Activated T-cell treated with anti-CD3 and anti-CD28 coated beads for 24 hours (primary cell): Measurements from ENCODE around the gene ZNF74.
"Not testable (repeated sequence)": the region's sequence is repeated elsewhere in the genome, so short reads cannot be mapped to it uniquely, and the experiment has no call there.

Experiments
- DNase-seq: peaks from one replicate; pipeline ENCODE4 v3.0.0-alpha.2; 2020; ENCODE audit warnings: low read depth

ZNF74 gene

DNA sequence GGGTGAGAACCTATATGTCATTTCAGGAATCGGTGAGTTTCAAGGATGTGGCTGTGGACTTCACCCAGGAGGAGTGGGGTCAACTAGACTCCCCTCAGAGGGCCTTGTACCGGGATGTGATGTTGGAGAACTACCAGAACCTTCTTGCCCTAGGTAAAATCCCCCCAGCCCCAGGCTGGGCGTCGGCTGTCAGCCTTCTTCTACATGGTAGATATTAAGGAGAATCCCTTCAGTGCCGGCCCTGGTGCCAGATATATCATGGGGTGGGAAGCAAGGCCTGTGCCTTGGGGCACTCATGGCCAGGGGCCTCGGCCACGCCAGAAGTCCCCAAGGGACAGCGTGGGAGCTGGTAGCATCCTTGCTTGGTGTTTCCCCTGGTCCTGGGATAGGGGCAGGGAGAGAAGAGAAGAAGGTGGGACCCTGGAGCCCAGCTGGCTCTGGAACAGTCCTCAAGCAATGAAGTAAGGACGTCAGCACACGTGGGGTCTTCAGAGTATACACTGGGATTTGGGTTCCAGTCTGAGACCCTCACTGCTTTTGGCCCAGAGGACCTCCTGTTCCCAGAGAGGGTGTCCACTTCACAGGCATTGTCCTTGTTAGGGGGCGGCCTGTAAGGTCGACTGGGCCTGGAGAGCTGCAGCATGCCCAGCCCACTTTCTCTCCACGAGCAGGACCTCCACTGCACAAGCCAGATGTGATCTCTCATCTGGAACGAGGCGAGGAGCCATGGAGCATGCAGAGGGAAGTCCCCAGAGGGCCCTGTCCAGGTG, 6.8 kb downstream of the ZNF74 start:
- DNase-seq = no peak

DNA sequence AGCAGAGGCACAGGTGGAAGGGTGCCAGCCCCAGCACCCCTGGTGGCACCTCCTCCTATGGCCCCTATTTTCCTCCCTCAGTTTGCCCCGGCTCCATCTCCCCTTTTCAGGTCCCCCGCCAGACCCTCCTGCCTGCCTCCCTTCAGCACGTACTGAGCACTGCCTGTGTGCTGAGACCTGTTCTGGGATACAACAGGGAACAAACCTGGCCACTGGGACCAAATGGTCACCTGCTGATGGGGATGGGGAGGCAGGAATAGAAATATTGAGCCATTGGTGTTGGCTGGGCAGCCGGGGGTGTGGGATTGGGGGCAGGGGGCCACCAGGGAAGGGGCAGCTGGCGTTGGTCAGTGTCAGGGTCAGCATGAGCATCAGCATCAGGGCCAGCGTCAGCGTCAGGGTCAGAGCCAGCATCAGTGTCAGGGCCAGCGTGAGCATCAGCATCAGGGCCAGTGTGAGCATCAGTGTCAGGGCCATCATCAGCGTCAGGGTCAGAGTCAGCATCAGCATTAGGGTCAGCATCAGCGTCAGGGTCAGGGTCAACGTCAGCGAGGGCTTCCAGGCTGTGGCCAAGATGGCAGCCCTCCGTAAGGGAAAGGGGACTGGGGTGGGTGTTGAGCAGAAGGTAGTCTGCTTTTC, 7.5 kb downstream of the ZNF74 start:
- no peak for DNase-seq

GRCh38 chr22:20402960-20403778, 9.2 kb downstream of the ZNF74 start:
- no peak for DNase-seq

DNA sequence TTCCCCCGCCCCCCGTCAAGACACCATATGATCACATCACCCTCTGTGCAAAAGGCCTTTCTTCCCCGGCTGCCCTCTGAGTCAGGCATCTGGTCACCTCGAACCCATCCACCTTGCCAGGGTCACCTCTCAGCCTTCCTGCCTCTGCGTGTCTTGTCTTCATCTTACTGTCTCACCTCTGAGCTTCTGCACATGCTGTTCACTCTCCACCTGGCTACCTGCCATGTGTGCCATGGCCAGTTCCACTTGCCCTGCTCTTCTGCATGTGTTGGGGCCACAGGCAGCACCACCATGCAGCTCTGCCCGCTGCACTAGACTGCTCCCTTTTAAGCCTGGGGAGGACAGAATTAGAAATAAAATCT, 9.8 kb downstream of the ZNF74 start:
- no peak for DNase-seq

- no peak for DNase-seq
Observed at GRCh38 chr22:20404881-20405280, 10.9 kb downstream of the ZNF74 start.

DNA sequence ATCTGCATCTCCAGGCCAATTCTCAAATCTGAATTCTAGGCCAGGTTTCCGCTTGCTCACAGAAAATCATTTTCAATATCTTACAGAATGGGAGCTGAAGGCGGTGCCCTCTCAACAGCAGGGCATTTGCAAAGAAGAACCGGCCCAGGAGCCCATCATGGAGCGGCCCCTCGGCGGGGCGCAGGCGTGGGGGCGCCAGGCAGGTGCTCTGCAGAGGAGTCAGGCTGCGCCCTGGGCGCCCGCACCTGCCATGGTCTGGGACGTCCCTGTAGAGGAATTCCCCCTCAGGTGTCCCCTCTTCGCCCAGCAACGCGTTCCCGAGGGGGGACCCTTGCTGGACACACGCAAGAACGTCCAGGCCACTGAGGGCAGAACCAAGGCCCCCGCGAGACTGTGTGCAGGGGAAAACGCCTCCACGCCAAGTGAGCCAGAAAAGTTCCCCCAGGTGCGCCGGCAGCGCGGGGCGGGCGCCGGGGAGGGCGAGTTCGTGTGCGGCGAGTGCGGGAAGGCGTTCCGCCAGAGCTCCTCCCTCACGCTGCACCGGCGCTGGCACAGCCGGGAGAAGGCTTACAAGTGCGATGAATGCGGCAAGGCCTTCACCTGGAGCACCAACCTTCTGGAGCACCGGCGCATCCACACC, 11.5 kb downstream of the ZNF74 start:
- DNase-seq = no peak

- no peak for DNase-seq
Observed at GRCh38 chr22:20405931-20406685, 12.2 kb downstream of the ZNF74 start.

DNA sequence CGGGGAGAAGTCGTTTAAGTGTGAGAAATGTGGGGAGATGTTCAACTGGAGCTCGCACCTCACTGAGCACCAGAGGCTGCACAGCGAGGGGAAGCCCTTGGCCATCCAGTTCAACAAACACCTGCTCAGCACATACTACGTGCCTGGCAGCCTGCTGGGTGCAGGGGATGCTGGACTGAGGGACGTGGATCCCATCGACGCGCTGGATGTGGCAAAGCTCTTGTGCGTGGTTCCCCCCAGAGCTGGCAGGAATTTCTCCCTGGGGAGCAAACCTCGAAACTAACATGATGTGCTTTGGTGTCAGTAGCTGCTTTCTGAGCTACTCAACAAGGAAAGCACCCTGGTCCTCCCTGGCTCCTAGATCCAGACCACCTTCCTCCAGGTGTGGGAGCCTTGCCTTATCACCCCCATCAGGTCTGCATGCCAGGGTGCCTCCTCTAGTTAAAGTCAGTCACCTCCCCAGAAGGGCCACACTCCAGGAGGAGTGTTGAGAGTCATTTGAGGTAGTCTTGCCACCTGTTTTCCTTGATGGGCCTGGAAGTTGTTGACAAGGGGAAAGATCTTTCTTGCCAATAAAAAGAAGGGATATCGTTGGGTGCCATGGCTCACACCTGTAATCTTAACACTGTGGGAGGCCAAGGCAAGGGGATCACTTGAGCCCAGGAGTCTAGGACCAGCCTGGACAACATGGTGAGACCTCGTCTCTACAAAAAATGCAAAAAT, 12.9 kb downstream of the ZNF74 start:
- DNase-seq = no peak

GRCh38 chr22:20407829-20408228, 13.9 kb downstream of the ZNF74 start:
- DNase-seq = no peak

GRCh38 chr22:20408891-20409290, 14.9 kb downstream of the ZNF74 start:
- no peak for DNase-seq

DNA sequence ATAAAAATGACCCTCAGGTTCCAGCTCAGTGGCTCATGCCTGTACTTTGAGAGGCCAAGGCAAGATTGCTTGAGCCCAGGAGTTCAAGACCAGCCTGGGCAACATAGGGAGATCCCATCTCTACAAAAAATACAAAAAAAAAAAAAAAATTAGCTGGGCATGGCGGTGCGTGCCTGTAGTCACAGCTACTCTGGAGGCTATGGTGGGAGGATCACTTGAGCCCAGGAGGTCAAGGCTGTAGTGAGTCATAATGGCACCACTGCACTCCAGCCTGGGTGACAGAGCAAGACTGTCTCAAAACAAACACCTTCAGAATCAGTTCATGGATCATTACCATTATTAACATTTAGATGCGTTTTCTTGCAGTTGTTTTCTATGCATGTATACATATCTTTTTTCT, 15.4 kb downstream of the ZNF74 start:
- not testable (repeated sequence) for DNase-seq

GRCh38 chr22:20412474-20413216, 18.7 kb downstream of the ZNF74 start:
- DNase-seq = no peak

- DNase-seq = no peak
Observed at GRCh38 chr22:20413217-20414058, 19.5 kb downstream of the ZNF74 start.

- no peak for DNase-seq
Observed at GRCh38 chr22:20414059-20414440, 20.1 kb downstream of the ZNF74 start.

GRCh38 chr22:20414450-20414849, 20.5 kb downstream of the ZNF74 start:
- no peak for DNase-seq

DNA sequence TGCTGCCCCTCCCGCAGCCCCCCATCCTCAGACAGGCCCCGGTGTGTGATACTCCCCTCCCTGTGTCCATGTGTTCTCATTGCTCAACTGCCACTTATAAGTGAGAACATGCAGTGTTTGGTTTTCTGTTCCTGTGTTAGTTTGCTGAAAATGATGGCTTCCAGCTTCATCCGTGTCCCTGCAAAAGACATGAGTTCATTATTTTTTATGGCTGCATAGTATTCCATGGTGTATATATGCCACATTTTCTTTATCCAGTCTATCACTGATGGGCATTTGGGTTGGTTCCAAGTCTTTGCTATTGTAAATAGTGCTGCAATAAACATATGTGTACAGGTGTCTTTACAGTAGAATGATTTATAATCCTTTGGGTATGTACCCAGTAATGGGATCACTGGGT, 21.3 kb downstream of the ZNF74 start:
- not testable (repeated sequence) for DNase-seq

DNA sequence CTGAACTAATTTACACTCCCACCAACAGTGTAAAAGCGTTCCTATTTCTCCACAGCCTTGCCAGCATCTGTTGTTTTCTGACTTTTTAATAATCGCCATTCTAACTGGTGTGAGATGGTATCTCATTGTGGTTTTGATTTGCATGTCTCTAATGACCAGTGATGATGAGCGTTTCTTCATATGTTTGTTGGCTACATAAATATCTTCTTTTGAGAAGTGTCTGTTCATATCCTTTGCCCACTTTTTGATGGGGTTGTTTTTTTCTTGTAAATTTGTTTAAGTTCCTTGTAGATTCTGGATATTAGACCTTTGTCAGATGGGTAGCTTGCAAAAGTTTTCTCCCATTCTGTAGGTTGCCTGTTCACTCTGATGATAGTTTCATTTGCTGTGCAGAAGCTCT, 21.7 kb downstream of the ZNF74 start:
- not testable (repeated sequence) for DNase-seq

DNA sequence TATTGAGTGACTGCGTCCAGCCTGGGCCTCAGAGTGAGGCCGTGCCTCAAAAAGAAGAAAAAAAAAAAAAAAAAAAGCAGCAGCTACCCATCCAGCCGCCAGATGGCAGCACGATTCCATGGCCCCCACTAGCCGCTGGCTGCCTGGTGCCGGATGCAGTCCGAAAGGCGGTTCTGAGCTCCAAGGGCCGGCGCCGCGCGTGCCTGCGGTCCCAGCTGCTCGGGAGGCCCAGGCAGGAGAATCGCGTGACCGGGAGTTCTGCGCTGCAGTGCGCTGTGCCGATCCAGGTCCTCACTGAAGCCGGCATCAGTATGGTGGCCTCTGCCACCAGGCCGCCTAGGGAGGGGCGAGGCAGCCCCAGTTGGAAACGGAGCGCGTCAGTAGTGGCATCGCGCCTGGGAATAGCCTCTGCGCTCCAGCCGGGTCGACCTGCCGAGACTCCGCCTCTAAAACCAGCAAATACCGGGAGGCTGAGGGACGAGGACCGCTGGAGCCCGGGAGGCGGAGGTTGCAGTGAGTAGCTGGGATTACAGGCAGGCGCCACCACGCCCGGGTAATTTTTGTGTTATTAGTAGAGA, 24.3 kb downstream of the ZNF74 start:
- peak; percentile 51 for DNase-seq

DNA sequence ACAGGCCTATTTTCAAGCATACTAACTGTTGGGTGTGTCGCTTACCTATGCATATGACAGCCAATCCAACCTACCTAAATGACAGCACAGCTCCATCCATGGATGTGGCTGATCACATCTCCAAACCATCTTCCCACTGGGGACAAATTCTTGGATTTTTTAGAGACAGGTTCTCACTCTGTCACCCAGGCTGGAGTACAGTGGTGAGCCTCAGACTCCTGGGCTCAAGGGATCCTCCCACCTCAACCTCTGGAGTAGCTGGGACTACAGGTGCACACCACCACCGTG, 25.7 kb downstream of the ZNF74 start:
- no peak for DNase-seq
